Hindlimb muscle (tissue), 1 donor: Measurements from ENCODE around the gene DPH6. TPM values are rescaled to one million over a fixed set of nuclear protein-coding genes. Genes with fewer than 3 reads are reported as not detected.

Source experiments
- DNase-seq: peaks from one replicate; pipeline ENCODE4 v3.0.0-alpha.2; 2013
- polyA plus RNA-seq: library from polyadenylated mRNA; unstranded; fragments of 120-200 nt; gene quantifications from one replicate; pipeline ENCODE4 v1.2.1, GENCODE V29; 2013; ENCODE audit not compliant: insufficient read length

The DPH6 gene
- polyA plus RNA-seq, 1 donor = 14.4 TPM

GRCh38 chr15:35327789-35328188 lies 218.2 kb downstream of the DPH6 start:
- no peak for DNase-seq

- no peak for DNase-seq
These were observed 220.5 kb downstream of the DPH6 start for GRCh38 chr15:35325374-35325941.

- DNase-seq = no peak
These were observed 222.8 kb downstream of the DPH6 start for GRCh38 chr15:35323141-35323540.

GRCh38 chr15:35321926-35322325 lies 224.0 kb downstream of the DPH6 start:
- DNase-seq = no peak

GRCh38 chr15:35320911-35321310 lies 225.1 kb downstream of the DPH6 start:
- DNase-seq = no peak
